H1 (cell line): Measurements from ENCODE around the gene URB2. TPM values are rescaled to one million over a fixed set of nuclear protein-coding genes. Genes with fewer than 3 reads are reported as not detected.

ENCODE experiments used
- CTCF ChIA-PET: fragments of 300-600 bp; sonication (Branson Sonifier 250); formaldehyde crosslinking; loops from one replicate; lab custom pipeline; 2021; ENCODE audit not compliant: partially characterized antibody; lab: Charles Lee
- POLR2A ChIA-PET: fragments of 300-600 bp; sonication (Branson Sonifier 250); formaldehyde crosslinking; loops from one replicate; lab custom pipeline; 2021; ENCODE audit warnings: inconsistent platforms; ENCODE audit not compliant: partially characterized antibody; lab: Charles Lee
- DNase-seq, 2 experiments: peaks; one replicate each; pipeline versions ENCODE4 v3.0.0 to v3.0.0-alpha.2; 2010 to 2022; ENCODE audit warnings: low spot score in 2 of 2, low read depth in 1 of 2, mixed read lengths in 1 of 2
- FAIRE-seq: peaks from 2 replicates; lab custom pipeline; 2011; peaks lifted over from hg19 to GRCh38; lab: Jason Lieb, UNC
- H2AFZ ChIP-seq: 2 replicates; pipeline ENCODE4 v1.8.1; 2012; ENCODE audit warnings: low read length, inconsistent platforms
- H2AK5ac ChIP-seq: 2 replicates; pipeline ENCODE4 v1.6.1; 2013; ENCODE audit warnings: low read depth, low read length
- H2BK120ac ChIP-seq: replicated peaks from 2 replicates; pipeline ENCODE3; 2013; ENCODE audit warnings: low read depth, low read length, inconsistent platforms
- H2BK12ac ChIP-seq: 2 replicates; pipeline ENCODE4 v1.6.1; 2013; ENCODE audit warnings: low read depth, low read length
- H2BK15ac ChIP-seq: 2 replicates; pipeline ENCODE4 v1.6.1; 2013; ENCODE audit warnings: low read length
- H2BK20ac ChIP-seq: 2 replicates; pipeline ENCODE4 v1.6.1; 2013; ENCODE audit warnings: low read length
- H2BK5ac ChIP-seq: 2 replicates; pipeline ENCODE4 v1.6.1; 2013; ENCODE audit warnings: low read depth, low read length
- H3K14ac ChIP-seq: 2 replicates; pipeline ENCODE4 v1.6.1; 2013; ENCODE audit warnings: inconsistent platforms; ENCODE audit not compliant: insufficient read length
- H3K18ac ChIP-seq: 2 replicates; pipeline ENCODE4 v1.6.1; 2013; ENCODE audit warnings: low read length; ENCODE audit errors: extremely low read depth
- H3K23ac ChIP-seq: 2 replicates; pipeline ENCODE4 v1.6.1; 2013; ENCODE audit warnings: inconsistent platforms; ENCODE audit not compliant: insufficient read length
- H3K23me2 ChIP-seq: 2 replicates; pipeline ENCODE4 v1.6.1; 2013; ENCODE audit warnings: low read depth, low read length
- H3K27ac ChIP-seq: 2 replicates; pipeline ENCODE4 v1.6.1; 2011; ENCODE audit warnings: low read depth, low read length, inconsistent platforms
- H3K27me3 ChIP-seq, 4 experiments: replicated peaks in 1 of 4; 1 replicate in 1 of 4; 2 replicates in 3 of 4; pipeline versions ENCODE4 v1.6.1 to v1.8.1; 2011 to 2013; ENCODE audit warnings: low read length in 3 of 4, mild to moderate bottlenecking in 3 of 4, inconsistent platforms in 2 of 4, mixed read lengths in 2 of 4, moderate library complexity in 1 of 4; ENCODE audit not compliant: control insufficient read depth in 3 of 4, insufficient read depth in 3 of 4; ENCODE audit errors: extremely low read depth in 1 of 4
- H3K36me3 ChIP-seq, 4 experiments: 2 replicates each; pipeline versions ENCODE4 v1.6.1 to v1.8.1; 2011 to 2013; ENCODE audit warnings: mild to moderate bottlenecking in 4 of 4, low read length in 3 of 4, moderate library complexity in 2 of 4, control low read depth in 1 of 4, inconsistent platforms in 1 of 4; ENCODE audit not compliant: insufficient read depth in 4 of 4, control insufficient read depth in 2 of 4
- H3K4ac ChIP-seq: replicated peaks from 2 replicates; pipeline ENCODE3; 2013; ENCODE audit warnings: low read length, low read depth, mixed read lengths, inconsistent platforms; ENCODE audit not compliant: insufficient read length
- H3K4me1 ChIP-seq, 4 experiments: replicated peaks in 1 of 4; 1 replicate in 1 of 4; 2 replicates in 3 of 4; pipeline versions ENCODE4 v1.6.1 to v1.8.1; 2011 to 2013; ENCODE audit warnings: low read length in 3 of 4, inconsistent platforms in 2 of 4, mixed read lengths in 1 of 4; ENCODE audit not compliant: insufficient read depth in 4 of 4, control insufficient read depth in 3 of 4
- H3K4me2 ChIP-seq, 2 experiments: 2 replicates each; pipeline versions ENCODE4 v1.6.1 to v1.8.1; 2011 to 2013; ENCODE audit warnings: low read depth in 2 of 2, low read length in 2 of 2, control low read depth in 1 of 2, inconsistent platforms in 1 of 2, mild to moderate bottlenecking in 1 of 2; ENCODE audit not compliant: insufficient read depth in 1 of 2
- H3K4me3 ChIP-seq, 4 experiments: fragments of 200-600, 300-600 bp in 1 of 4; sonication (generic), shearing (Covaris generic), sonication (Bioruptor Twin) in 1 of 4; 2 replicates each; pipeline versions ENCODE4 v1.5.1 to v1.8.1; 2011 to 2016; ENCODE audit warnings: low read length in 4 of 4, low read depth in 3 of 4, control low read depth in 2 of 4, inconsistent platforms in 2 of 4, mild to moderate bottlenecking in 2 of 4, mixed read lengths in 1 of 4, moderate library complexity in 1 of 4; ENCODE audit not compliant: insufficient read depth in 2 of 4; ENCODE audit errors: extremely low read depth in 1 of 4
- H3K56ac ChIP-seq: replicated peaks from 2 replicates; pipeline ENCODE3; 2013; ENCODE audit warnings: low read depth, mild to moderate bottlenecking, mixed read lengths, low read length, inconsistent platforms; ENCODE audit not compliant: insufficient read length
- H3K79me1 ChIP-seq: 2 replicates; pipeline ENCODE4 v1.6.1; 2013; ENCODE audit warnings: low read depth, low read length, control low read depth
- H3K79me2 ChIP-seq, 2 experiments: 2 replicates each; pipeline versions ENCODE4 v1.6.1 to v1.8.1; 2012 to 2013; ENCODE audit warnings: low read length in 2 of 2, mild to moderate bottlenecking in 2 of 2, inconsistent platforms in 1 of 2; ENCODE audit not compliant: insufficient read depth in 2 of 2, control insufficient read depth in 1 of 2
- H3K9ac ChIP-seq, 4 experiments: replicated peaks in 1 of 4; 1 replicate in 1 of 4; 2 replicates in 3 of 4; pipeline versions ENCODE4 v1.6.1 to v1.8.1; 2011 to 2013; ENCODE audit warnings: low read depth in 3 of 4, low read length in 3 of 4, control low read depth in 2 of 4, mild to moderate bottlenecking in 2 of 4, moderate library complexity in 2 of 4, inconsistent platforms in 1 of 4; ENCODE audit errors: extremely low read depth in 1 of 4
- H3K9me3 ChIP-seq, 2 experiments: 2 replicates each; pipeline versions ENCODE4 v1.6.1 to v1.8.1; 2012 to 2013; ENCODE audit warnings: mild to moderate bottlenecking in 2 of 2, moderate library complexity in 2 of 2, control low read depth in 1 of 2, inconsistent platforms in 1 of 2, low read depth in 1 of 2, low read length in 1 of 2, mixed read lengths in 1 of 2; ENCODE audit not compliant: insufficient read depth in 2 of 2
- H4K20me1 ChIP-seq, 2 experiments: replicated peaks in 1 of 2; 2 replicates each; pipeline versions ENCODE3 to v1.8.1; 2011 to 2013; ENCODE audit warnings: inconsistent platforms in 2 of 2, low read length in 2 of 2, mild to moderate bottlenecking in 1 of 2; ENCODE audit not compliant: insufficient read depth in 2 of 2, control insufficient read depth in 1 of 2
- H4K5ac ChIP-seq: 2 replicates; pipeline ENCODE4 v1.6.1; 2013; ENCODE audit warnings: low read length, low read depth, mixed read lengths, inconsistent platforms; ENCODE audit not compliant: insufficient read length
- H4K8ac ChIP-seq: 2 replicates; pipeline ENCODE4 v1.8.0; 2013; ENCODE audit warnings: mild to moderate bottlenecking, moderate library complexity, low read length, inconsistent platforms; ENCODE audit not compliant: insufficient read depth; ENCODE audit errors: extremely low read depth
- H4K91ac ChIP-seq: replicated peaks from 2 replicates; pipeline ENCODE3; 2013; ENCODE audit warnings: low read length, mixed read lengths, inconsistent platforms; ENCODE audit not compliant: insufficient read length
- BACH1 ChIP-seq: IDR thresholded peaks from 2 replicates; pipeline ENCODE4 v1.6.1; 2012; ENCODE audit warnings: low read length, improper control_type of control experiment
- POLR2A ChIP-seq, 2 experiments: IDR thresholded peaks; 1 replicate in 1 of 2; 2 replicates in 1 of 2; pipeline ENCODE4 v1.6.1; 2011; ENCODE audit warnings: low read depth in 2 of 2, low read length in 2 of 2, mild to moderate bottlenecking in 2 of 2; ENCODE audit errors: control extremely low read depth in 1 of 2
- WGBS, 2 experiments: shearing (Covaris generic) in 1 of 2; methylation state at CpG; one replicate each; pipeline versions ENCODE4 v1.1.6 to v1.1.7; 2013 to 2015; ENCODE audit warnings: low lambda C conversion rate in 2 of 2, mixed read lengths in 2 of 2, inconsistent platforms in 1 of 2, low coverage in 1 of 2, missing lambda C conversion rate in 1 of 2; ENCODE audit not compliant: insufficient replicate concordance in 2 of 2, insufficient coverage in 1 of 2, insufficient read length in 1 of 2; ENCODE audit errors: extremely low coverage in 1 of 2, missing lambda C conversion rate in 1 of 2; 5-methylcytosine and 5-hydroxymethylcytosine counted together
- polyA plus RNA-seq, 7 experiments: library from polyadenylated mRNA; depleted of rRNA in 3 of 7; stranded (reverse) in 5 of 7; unstranded in 2 of 7; fragments of >200 nt in 5 of 7; fragments of 200-250 nt in 2 of 7; gene quantifications; 1 replicate in 5 of 7; 2 replicates in 1 of 7; 4 replicates in 1 of 7; pipeline versions ENCODE4 v1.2.1 to v1.2.3, GENCODE V29; 2011 to 2013; ENCODE audit warnings: missing spikeins in 2 of 7, mixed read lengths in 2 of 7
- total RNA-seq: library from RNA; stranded (reverse); fragmentation: NEBNext Ultra II Directional; extraction: Animal tissue kit (Norgen Biotek cat#: 25700); gene quantifications from 2 replicates; pipeline ENCODE4 v1.2.1, GENCODE V29; 2021

Gene URB2
- total and polyA plus RNA-seq, 2 of the 8 experiments (the other 6 are each of a cell fraction or from before 2014, with no cell fraction given), result 13.7 to 33.0 TPM

DNA sequence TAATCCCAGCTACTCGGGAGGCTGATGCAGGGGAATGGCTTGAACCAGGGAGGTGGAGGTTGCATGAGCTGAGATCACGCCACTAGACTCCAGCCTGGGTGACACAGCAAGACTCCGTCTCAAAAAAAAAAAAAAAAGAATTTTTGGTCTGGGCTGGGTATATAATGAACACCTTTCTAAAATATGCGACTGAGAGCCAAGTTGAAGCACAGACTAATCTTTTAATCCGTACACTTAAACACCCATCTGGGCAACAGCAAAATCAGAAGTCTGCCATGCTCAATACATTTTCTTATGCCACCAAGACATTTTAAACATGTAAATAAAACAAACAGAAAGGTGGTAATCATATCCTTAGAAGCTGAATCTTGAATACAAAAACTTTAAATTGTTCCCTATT, 35.9 kb upstream of the URB2 start:
- DNase-seq (no peak), FAIRE-seq (no peak)
- Histone ChIP-seq H3K23me2 (no peaks in the 10 kb centered on the region), H2AK5ac (no peak overlapping the region), H3K9ac (no peak overlapping the region), H2BK5ac (no peak overlapping the region), H3K4me3 (no peak overlapping the region), H3K9me3 (no peaks in the 10 kb centered on the region), H2AFZ (no peak overlapping the region), H4K5ac (no peak overlapping the region), H2BK12ac (no peak overlapping the region), H2BK20ac (no peak overlapping the region), H2BK120ac (no peak overlapping the region), H3K23ac (no peak overlapping the region), H3K27ac (no peak overlapping the region), H4K91ac (no peak overlapping the region), H3K79me1 (no peaks in the 10 kb centered on the region), H3K4me1 (no peaks in the 10 kb centered on the region), H3K79me2 (no peaks in the 10 kb centered on the region), H3K36me3 (peaks cover 4 to 9% (median 6%) of the 10 kb centered on the region in 4 experiments; a peak in 6 of 8 replicates), H4K20me1 (peaks cover 1% of the 10 kb centered on the region in 2 experiments), H3K4me2 (no peak overlapping the region), H3K14ac (no peak overlapping the region), H3K4ac (no peak overlapping the region), H3K18ac (no peak overlapping the region), H3K27me3 (no peaks in the 10 kb centered on the region; a peak in 1 of 7 replicates), H3K56ac (no peak overlapping the region), H2BK15ac (no peak overlapping the region), H4K8ac (no peak overlapping the region)
- POLR2A ChIA-PET, result interaction anchor here (1.4 kb wide), 1 partner anchor 17 kb away, joined by 4 read pairs; no protein-coding TSS in a partner anchor
- 85% methylated on average over 5 of the region's 5 CpGs; no CpG with 5 or more reads in 1 of the 2 experiments for WGBS, 2 experiments
- CTCF ChIA-PET, result interaction anchor here (1.4 kb wide), 1 partner anchor 11 kb away, joined by 4 read pairs; no protein-coding TSS in a partner anchor
- TF ChIP-seq BACH1, result no peak
- no peak for TF ChIP-seq POLR2A (IDR thresholded peaks at IDR 0.05; ENCODE audit: control extremely low read depth in 1 of 2, low read depth in 2 of 2, low read length in 2 of 2)
